PFSK-1 (cell line): ENCODE data around the gene SH2B2.
A peak's percentile ranks its signal among the peaks of the same experiment; 100 is the strongest.

Source experiments
- FOXP2 ChIP-seq: optimal IDR thresholded peaks from 2 replicates; pipeline ENCODE3; 2011; ENCODE audit warnings: borderline replicate concordance, control low read depth, inconsistent platforms; ENCODE audit not compliant: insufficient read depth; ENCODE audit errors: extremely low read length, extremely low read depth
- POLR2AphosphoS5 ChIP-seq: IDR thresholded peaks from 2 replicates; pipeline ENCODE4 v1.6.1; 2012; ENCODE audit warnings: low read depth, mild to moderate bottlenecking, control low read depth, low read length, moderate library complexity
- SIN3A ChIP-seq: IDR thresholded peaks from 2 replicates; pipeline ENCODE4 v1.6.1; 2012; ENCODE audit warnings: mild to moderate bottlenecking, low read length, moderate library complexity, borderline replicate concordance; ENCODE audit not compliant: insufficient read depth
- TAF1 ChIP-seq: IDR thresholded peaks from 2 replicates; pipeline ENCODE4 v1.6.1; 2012; ENCODE audit warnings: low read length, control low read depth, borderline replicate concordance; ENCODE audit not compliant: insufficient read depth
- TF ChIP-seq, protein P1 (sequence below), 2 experiments: IDR thresholded peaks; 2 replicates each; pipeline versions ENCODE4 v1.6.1 to v1.8.0; 2011 to 2012; ENCODE audit warnings: low read depth in 2 of 2, low read length in 2 of 2, control low read depth in 1 of 2, inconsistent platforms in 1 of 2, mild to moderate bottlenecking in 1 of 2, moderate library complexity in 1 of 2; ENCODE audit not compliant: insufficient read depth in 1 of 2

The SH2B2 gene

GRCh38 chr7:102297487-102298218 is 11.0 kb downstream of the SH2B2 start:
- no peak for TF ChIP-seq FOXP2
- no peak for TF ChIP-seq TAF1
- no peak for TF ChIP-seq POLR2AphosphoS5
- TF ChIP-seq SIN3A: no peak
- TF ChIP-seq, protein P1, sequence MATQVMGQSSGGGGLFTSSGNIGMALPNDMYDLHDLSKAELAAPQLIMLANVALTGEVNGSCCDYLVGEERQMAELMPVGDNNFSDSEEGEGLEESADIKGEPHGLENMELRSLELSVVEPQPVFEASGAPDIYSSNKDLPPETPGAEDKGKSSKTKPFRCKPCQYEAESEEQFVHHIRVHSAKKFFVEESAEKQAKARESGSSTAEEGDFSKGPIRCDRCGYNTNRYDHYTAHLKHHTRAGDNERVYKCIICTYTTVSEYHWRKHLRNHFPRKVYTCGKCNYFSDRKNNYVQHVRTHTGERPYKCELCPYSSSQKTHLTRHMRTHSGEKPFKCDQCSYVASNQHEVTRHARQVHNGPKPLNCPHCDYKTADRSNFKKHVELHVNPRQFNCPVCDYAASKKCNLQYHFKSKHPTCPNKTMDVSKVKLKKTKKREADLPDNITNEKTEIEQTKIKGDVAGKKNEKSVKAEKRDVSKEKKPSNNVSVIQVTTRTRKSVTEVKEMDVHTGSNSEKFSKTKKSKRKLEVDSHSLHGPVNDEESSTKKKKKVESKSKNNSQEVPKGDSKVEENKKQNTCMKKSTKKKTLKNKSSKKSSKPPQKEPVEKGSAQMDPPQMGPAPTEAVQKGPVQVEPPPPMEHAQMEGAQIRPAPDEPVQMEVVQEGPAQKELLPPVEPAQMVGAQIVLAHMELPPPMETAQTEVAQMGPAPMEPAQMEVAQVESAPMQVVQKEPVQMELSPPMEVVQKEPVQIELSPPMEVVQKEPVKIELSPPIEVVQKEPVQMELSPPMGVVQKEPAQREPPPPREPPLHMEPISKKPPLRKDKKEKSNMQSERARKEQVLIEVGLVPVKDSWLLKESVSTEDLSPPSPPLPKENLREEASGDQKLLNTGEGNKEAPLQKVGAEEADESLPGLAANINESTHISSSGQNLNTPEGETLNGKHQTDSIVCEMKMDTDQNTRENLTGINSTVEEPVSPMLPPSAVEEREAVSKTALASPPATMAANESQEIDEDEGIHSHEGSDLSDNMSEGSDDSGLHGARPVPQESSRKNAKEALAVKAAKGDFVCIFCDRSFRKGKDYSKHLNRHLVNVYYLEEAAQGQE (IDR thresholded peaks at IDR 0.05; ENCODE audit: insufficient read depth in 1 of 2, low read depth in 2 of 2, low read length in 2 of 2): no peak

GRCh38 chr7:102300643-102301221 is 14.1 kb downstream of the SH2B2 start:
- TF ChIP-seq, protein P1 (IDR thresholded peaks at IDR 0.05; ENCODE audit: insufficient read depth in 1 of 2, low read depth in 2 of 2, low read length in 2 of 2): no peak

DNA sequence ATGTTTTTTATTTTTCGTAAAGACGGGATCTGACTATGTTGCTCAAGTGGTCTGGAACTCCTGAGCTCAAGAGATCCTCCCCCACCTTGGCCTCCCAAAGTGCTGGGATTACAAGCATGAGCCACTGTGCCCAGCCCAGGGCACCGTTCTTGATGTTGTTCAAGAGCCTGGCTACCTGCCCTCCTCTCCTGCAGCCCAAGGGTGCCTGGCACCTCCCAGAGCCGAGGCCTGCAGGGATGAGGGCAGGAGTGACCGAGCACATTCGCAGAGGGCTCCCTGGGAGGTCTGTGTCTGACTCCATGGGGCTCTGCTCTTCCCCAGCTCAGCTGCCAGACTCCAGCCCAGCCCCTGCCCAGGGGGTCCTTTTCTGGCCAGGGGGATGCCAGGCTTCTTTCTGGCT is 15.4 kb downstream of the SH2B2 start:
- TF ChIP-seq FOXP2 (no peak), POLR2AphosphoS5 (no peak), SIN3A (no peak), TAF1 (no peak)
- TF ChIP-seq, protein P1 (IDR thresholded peaks at IDR 0.05; ENCODE audit: insufficient read depth in 1 of 2, low read depth in 2 of 2, low read length in 2 of 2): no peak

DNA sequence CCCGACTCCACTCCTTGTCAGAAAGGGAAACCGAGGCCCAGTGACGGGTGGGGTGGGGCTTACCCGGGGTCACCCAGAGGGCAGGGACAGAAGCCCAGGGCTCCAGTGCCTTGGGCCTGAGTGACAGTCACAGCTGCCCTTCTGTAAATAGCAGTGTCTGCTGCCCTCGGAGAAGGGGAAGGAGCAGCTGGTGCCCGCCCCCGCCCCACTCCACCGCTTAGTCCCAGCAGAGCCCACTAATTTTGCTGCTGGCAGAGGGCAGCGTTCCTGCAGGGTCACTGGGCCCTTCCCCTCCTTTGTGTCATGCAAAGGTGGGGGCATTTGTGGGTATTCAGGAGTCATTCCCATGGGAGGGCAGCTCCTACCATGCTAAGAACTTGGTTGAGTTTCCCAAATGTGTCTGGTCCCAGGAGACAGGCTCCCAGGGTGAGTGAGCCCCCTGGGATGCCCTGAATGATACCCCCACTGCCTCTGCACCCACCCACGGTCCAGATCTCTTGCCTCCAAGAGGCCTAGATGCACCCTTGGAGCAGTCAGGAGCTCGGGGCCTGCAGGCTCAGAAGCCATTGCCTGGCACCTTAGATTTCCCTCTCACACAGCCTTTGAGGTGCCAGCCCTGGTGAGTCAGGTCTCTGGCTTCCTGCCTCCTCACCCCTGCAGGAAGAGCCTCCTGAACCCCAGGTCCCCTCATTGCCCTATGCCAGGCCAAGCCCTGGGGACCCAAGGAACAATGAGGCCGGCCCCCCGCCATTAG is 17.2 kb downstream of the SH2B2 start:
- TF ChIP-seq FOXP2: no peak

- TF ChIP-seq SIN3A: no peak
- TF ChIP-seq, protein P1 (IDR thresholded peaks at IDR 0.05; ENCODE audit: insufficient read depth in 1 of 2, low read depth in 2 of 2, low read length in 2 of 2): peak; percentile 74 to 84
These were observed 18.0 kb downstream of the SH2B2 start for GRCh38 chr7:102304668-102305067.
